ENCODE data around the gene SYT15. TPM values are rescaled to one million over a fixed set of nuclear protein-coding genes. Genes with fewer than 3 reads are reported as not detected.
"Not testable (repeated sequence)": the region's sequence is repeated elsewhere in the genome, so short reads cannot be mapped to it uniquely, and the experiment has no call there.

Gene SYT15
- 45.4 TPM for total RNA-seq
- long read RNA-seq, transcript SYT15-201 (8 exons, 1,369 nt): major isoform, 6 of 52 reads
- long read RNA-seq, partial matches to known transcripts: 22 of 52 reads
- long read RNA-seq, other reads (novel, unspliced or antisense): 22 of 52 reads

DNA sequence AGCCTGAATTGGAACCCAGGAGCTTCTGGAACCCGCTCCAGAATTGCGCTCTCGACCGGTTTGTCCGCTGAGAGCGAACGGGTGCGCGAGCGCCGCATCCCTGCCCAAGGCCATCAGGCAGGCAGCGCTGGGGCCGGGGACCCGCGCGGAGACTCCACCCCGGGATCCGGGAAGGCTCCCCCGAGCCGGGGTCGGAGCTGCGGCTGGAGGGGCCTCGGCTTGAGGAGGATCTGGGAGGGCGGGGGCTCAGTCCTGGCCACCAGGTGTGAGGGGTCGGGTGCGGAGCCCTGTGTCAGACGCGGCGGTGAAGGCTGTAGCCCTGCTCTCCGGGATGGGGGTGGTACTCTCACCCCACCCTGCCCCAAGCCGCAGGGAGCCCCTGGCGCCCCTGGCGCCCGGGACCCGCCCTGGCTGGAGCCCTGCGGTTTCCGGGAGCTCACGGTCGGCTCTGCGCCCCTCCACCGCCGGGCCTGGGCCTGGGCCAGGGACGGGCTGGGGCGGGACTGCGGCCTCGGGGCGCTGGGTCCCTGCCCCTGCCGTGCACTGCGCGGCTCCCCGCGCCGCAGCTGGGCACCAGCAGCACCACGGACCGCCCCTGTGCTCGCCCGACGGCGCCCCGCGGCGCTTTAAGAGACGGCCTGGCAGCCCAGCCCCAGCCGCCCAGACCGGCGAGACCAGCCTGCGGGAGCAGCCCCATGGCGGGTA, at the start of gene SYT15:
Gene SYT15 (plus strand): TSS at position 655 of the 705 bp plus-strand sequence. CDS start 41 bp downstream, at position 696.
- H3K4me1 ChIP-seq; H3K27me3 ChIP-seq; intact Hi-C loops (cut with DNase I); H3K36me3 ChIP-seq; H3K9me3 ChIP-seq; H3K27ac ChIP-seq: not testable (repeated sequence)
- peak; percentile 73 for DNase-seq
- H3K4me3 ChIP-seq: peak within 1 kb of the TSS; percentile 40
- peak; percentile 66 for ATAC-seq

DNA sequence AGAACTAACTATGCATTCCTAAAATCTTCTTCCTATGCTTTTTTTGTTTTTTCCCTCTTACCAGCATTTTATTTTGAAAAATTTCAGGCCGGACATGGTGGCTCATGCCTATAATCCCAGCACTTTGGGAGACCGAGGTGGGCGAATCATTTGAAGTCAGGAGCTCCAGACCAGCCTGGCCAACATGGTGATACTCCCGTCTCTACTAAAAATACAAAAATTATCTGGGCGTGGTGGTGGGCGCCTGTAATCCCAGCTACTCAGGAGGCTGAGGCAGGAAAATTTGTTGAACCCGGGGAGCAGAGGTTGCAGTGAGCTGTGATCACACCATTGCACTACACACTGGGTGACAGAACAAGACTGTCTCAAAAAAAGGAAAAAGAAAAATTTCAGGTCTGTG, 49.2 kb upstream of the SYT15 start:
- H3K36me3 ChIP-seq; intact Hi-C loops (cut with DNase I); H3K4me1 ChIP-seq; ATAC-seq; H3K4me3 ChIP-seq; H3K27me3 ChIP-seq; DNase-seq; H3K9me3 ChIP-seq; H3K27ac ChIP-seq: not testable (repeated sequence)

DNA sequence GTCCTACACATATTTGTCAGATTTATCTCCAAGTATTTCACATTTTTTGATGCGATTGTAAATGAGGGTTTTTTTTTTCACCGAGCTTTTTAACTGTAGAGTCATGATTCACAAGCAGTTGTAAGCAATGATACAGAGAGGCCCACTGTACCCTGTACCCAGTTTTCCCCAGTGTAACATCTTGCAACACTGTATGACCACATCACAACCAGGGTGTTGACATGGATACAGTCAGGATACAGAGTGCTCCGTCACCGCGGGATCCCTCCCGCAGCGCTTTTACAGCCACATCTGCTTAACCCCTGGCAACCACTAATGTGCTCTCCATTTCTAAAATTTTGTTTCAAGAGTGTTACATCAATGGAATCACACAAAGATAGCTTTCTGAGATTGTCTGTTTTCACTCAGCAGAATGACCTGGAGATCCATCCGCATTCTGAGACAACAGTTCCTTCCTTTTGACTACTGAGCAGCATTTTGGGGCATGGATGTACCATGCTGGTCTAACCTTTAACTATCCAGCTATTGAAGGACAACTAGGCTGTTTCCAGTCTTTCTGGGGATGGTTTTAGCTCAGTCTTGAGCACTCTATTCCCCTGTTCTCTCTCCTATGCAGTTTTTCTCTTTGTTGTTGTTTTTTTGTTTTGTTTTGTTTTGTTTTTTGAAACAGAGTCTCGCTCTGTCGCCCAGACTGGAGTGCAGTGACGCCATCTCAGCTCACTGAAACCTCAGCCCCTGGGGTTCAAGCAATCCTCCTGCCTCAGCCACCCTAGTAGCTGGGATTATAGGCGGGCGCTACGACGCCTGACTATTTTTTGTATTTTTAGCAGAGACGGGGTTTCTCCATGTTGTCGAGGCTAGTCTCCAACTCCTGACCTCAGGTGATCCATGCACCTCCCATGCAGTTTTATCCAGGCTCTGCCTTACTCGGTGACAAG, 48.4 kb upstream of the SYT15 start:
- H3K27ac ChIP-seq: no peak overlapping the region
- TF ChIP-seq, protein P1, sequence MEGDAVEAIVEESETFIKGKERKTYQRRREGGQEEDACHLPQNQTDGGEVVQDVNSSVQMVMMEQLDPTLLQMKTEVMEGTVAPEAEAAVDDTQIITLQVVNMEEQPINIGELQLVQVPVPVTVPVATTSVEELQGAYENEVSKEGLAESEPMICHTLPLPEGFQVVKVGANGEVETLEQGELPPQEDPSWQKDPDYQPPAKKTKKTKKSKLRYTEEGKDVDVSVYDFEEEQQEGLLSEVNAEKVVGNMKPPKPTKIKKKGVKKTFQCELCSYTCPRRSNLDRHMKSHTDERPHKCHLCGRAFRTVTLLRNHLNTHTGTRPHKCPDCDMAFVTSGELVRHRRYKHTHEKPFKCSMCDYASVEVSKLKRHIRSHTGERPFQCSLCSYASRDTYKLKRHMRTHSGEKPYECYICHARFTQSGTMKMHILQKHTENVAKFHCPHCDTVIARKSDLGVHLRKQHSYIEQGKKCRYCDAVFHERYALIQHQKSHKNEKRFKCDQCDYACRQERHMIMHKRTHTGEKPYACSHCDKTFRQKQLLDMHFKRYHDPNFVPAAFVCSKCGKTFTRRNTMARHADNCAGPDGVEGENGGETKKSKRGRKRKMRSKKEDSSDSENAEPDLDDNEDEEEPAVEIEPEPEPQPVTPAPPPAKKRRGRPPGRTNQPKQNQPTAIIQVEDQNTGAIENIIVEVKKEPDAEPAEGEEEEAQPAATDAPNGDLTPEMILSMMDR (IDR thresholded peaks at IDR 0.05): no peak
- H3K36me3 ChIP-seq: no peaks in the 10 kb centered on the region
- H3K9me3 ChIP-seq: no peaks in the 10 kb centered on the region
- H3K4me1 ChIP-seq: no peaks in the 10 kb centered on the region
- intact Hi-C loops (cut with DNase I): no loop called here
- ATAC-seq (no peak), DNase-seq (no peak)
- no peak overlapping the region for H3K4me3 ChIP-seq
- H3K27me3 ChIP-seq: no peaks in the 10 kb centered on the region

DNA sequence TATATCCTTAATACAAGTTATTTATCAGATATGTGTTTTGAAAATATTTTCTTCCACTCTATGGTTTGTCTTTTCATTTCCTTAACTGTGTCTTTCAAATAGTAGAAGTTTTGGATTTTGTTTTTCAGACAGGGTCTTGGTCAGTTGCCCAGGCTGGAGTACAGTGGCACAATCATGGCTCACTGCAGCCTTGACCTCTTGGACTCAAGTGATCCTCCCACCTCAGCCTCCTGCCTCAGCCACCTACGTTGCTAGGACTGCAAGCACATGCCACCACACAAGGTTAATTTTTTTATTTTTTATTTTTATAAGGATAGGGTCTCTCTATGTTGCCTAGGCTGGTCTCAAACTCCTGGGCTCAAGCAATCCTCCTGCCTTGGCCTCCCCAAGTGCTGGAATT, 46.7 kb upstream of the SYT15 start:
- ATAC-seq; H3K4me1 ChIP-seq; H3K27ac ChIP-seq; H3K27me3 ChIP-seq; H3K4me3 ChIP-seq; H3K9me3 ChIP-seq; H3K36me3 ChIP-seq; intact Hi-C loops (cut with DNase I); DNase-seq: not testable (repeated sequence)

DNA sequence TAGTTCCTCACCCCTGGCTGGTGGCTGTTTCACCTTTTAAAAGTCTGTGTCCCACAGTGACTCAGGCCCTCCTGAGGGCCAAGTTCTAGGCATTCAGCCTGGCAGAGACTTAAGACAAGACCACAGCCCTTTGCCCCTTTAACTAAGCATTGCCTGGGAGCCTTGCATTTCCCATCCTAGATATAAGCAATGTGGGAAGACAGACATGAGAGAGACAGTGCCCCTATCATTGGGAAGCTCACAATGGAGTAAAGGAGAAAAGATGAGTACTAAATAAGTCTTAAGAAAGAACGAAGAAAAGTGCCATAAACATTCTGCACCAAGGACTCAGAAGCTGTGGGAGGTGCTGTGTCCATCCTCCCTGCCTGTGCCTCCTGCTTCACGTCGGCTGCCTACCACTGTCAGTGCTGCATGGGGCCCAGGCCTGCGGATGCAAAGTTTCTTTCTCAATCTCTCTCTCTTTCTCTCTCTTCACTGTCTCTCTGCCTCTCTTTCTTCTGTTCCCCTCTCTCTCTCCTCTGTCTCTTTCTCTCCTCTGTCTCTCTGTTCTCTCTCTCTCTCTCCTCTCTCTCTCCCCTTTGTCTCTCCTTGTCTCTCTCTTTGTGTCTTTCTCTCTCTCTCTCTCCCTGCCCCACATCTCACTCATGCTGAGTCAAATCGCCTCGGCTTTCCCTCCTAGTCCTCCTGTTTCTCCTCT, 44.0 kb upstream of the SYT15 start:
- Histone ChIP-seq H3K4me1 (peaks cover 4% of the 10 kb centered on the region), H3K27me3 (no peaks in the 10 kb centered on the region), H3K27ac (no peak overlapping the region), H3K4me3 (no peak overlapping the region), H3K36me3 (no peaks in the 10 kb centered on the region), H3K9me3 (no peaks in the 10 kb centered on the region)
- TF ChIP-seq, protein P1 (IDR thresholded peaks at IDR 0.05): no peak
- ATAC-seq: no peak
- intact Hi-C loops (cut with DNase I): no loop called here
- DNase-seq: peak; percentile 58

DNA sequence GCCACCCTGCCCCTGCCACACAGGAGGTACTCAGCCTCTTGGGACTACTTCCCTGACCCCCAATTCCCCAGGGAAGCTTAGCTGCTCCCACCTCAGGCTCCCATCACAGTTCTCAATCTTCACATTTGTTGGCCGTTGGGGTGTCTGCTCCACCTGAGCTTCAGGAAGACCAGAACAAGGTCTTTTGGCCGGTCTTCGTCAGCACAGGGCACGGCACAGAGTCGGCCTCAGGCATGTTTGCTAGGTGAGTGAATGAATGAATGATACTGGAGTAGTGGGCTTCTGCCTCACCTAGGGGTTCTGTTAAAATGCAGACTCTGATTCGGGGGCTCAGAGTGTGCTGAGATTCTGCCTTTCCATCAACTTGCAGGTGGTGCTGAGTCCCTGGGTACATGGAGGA, 42.8 kb upstream of the SYT15 start:
- ATAC-seq (no peak), DNase-seq (peak; percentile 63)
- H3K9me3 ChIP-seq: no peaks in the 10 kb centered on the region
- TF ChIP-seq, protein P1 (IDR thresholded peaks at IDR 0.05): no peak
- peaks cover 5% of the 10 kb centered on the region for H3K27me3 ChIP-seq
- intact Hi-C loops (cut with DNase I): no loop called here
- no peak overlapping the region for H3K27ac ChIP-seq
- H3K36me3 ChIP-seq: no peaks in the 10 kb centered on the region
- H3K4me3 ChIP-seq: no peak overlapping the region
- peaks cover 15% of the 10 kb centered on the region for H3K4me1 ChIP-seq

Measured in upper lobe of right lung (tissue), 1 donor.